ENCODE results near the gene ABHD14A.
A peak's percentile ranks its signal among the peaks of the same experiment; 100 is the strongest.
"Not testable (repeated sequence)": the region's sequence is repeated elsewhere in the genome, so short reads cannot be mapped to it uniquely, and the experiment has no call there.

Gene ABHD14A

DNA sequence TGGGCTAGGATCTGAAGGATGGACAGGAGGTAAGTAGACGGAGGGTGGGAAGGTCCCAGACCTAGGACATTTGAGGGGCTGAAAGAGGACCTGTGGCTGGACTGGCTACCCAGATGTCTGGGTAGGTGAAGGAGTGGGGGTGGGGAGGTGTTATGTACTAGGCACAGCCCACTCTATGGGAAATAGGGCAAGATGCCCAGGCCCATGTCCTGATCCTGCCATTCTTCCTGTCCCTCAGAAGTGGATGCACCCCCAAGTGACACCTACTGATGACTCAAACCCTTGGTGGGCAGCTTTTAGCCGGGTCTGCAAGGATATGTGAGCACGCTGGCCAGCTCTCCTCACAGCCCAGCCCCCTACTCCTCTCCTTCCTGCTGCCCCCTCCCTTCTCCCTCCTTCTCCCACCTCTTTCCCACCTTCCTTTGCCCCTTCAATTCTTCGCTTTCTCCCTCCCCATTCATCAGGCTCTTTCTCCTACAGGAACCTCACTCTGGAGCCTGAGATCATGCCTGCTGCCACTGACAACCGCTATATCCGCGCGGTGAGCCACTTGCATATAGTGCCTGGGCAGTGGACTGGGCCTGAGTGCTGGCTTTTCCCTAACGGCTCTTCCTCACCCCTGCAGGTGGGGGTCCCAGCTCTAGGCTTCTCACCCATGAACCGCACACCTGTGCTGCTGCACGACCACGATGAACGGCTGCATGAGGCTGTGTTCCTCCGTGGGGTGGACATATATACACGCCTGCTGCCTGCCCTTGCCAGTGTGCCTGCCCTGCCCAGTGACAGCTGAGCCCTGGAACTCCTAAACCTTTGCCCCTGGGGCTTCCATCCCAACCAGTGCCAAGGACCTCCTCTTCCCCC is 13.7 kb downstream of the ABHD14A start:
- Histone ChIP-seq H3K9ac (ENCODE audit: insufficient read length, low read depth) (no peak overlapping the region), H3K4me3 (ENCODE audit: insufficient read length, low read depth) (no peak overlapping the region), H3K4me1 (ENCODE audit: insufficient read depth, insufficient read length) (peaks cover 31% of the 10 kb centered on the region), H3K9me3 (ENCODE audit: insufficient read depth, low read length) (no peaks in the 10 kb centered on the region), H3K27me3 (ENCODE audit: insufficient read depth, insufficient read length) (no peaks in the 10 kb centered on the region), H3K36me3 (ENCODE audit: insufficient read depth, insufficient read length, low read length) (peaks cover 26% of the 10 kb centered on the region)
- no peak for DNase-seq (ENCODE audit: low read depth, low spot score)
- TF ChIP-seq YY1 (IDR thresholded peaks at IDR 0.05; ENCODE audit: insufficient read depth, insufficient read length) (no peak), ZNF274 (IDR thresholded peaks at IDR 0.05; ENCODE audit: low read depth, low read length) (no peak), SUZ12 (IDR thresholded peaks at IDR 0.05; ENCODE audit: extremely low read depth, insufficient read depth, insufficient read length) (no peak)

DNA sequence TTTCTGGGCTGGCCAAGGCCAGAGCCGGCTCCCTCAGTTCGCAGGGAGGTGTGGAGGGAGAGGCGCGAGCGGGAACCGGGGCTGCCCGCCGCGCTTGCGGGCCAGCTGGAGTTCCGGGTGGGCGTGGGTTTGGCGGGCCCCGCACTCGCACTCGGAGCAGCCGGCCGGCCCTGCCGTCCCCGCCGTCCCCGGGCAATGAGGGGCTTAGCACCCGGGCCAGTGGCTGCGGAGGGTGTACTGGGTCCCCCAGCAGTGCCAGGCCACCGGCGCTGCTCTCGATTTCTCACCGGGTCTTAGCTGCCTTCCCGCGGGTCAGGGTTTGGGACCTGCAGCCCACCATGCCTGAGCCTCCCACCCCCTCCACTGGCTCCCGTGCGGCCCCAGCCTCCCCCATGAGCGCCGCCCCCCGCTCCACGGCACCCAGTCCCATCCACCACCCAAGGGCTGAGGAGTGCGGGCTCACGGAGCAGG is 15.7 kb downstream of the ABHD14A start:
- H3K4me3 ChIP-seq (ENCODE audit: insufficient read length, low read depth); H3K9me3 ChIP-seq (ENCODE audit: insufficient read depth, low read length); DNase-seq (ENCODE audit: low read depth, low spot score); H3K27me3 ChIP-seq (ENCODE audit: insufficient read depth, insufficient read length); H3K9ac ChIP-seq (ENCODE audit: insufficient read length, low read depth): not testable (repeated sequence)
- Histone ChIP-seq H3K36me3 (ENCODE audit: insufficient read depth, insufficient read length, low read length) (peaks cover 46% of the 10 kb centered on the region), H3K4me1 (ENCODE audit: insufficient read depth, insufficient read length) (peaks cover 27% of the 10 kb centered on the region)

DNA sequence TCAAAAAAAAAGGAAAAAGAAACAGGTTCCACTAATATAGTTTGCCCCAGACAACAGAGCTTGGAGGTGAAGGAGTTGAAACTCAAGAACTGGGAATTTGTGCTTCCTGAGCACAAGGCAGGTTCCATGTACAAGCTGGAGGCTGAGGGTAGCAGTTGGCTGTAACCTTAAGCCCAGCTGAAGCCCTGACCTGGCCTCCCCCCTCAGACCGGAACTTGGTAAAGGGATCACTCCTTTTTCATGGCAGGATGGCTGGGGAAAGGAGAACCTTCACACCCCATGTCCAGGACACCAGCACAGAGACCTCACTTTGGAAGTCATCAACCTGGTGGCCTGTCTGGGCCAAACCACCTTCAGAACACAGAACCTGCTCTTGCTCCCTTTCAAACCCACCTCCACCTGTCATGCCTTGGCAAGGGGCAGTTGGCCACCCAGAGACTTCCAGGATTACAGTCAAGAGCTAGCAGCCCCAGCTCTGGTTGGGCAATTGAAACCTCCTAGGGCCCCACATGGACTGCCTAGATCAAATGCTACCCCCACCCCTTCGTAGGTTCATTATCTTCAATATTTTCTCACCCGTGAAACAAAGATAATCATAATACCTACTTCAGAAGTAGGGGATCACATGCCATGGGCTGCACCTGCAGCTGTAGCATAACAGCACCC is 17.3 kb downstream of the ABHD14A start:
- TF ChIP-seq SUZ12 (IDR thresholded peaks at IDR 0.05; ENCODE audit: extremely low read depth, insufficient read depth, insufficient read length) (no peak), YY1 (IDR thresholded peaks at IDR 0.05; ENCODE audit: insufficient read depth, insufficient read length) (no peak)
- no peak for DNase-seq (ENCODE audit: low read depth, low spot score)
- no peak overlapping the region for H3K9ac ChIP-seq (ENCODE audit: insufficient read length, low read depth)
- peaks cover 25% of the 10 kb centered on the region for H3K4me1 ChIP-seq (ENCODE audit: insufficient read depth, insufficient read length)
- H3K36me3 ChIP-seq (ENCODE audit: insufficient read depth, insufficient read length, low read length) = peaks cover 46% of the 10 kb centered on the region
- no peaks in the 10 kb centered on the region for H3K27me3 ChIP-seq (ENCODE audit: insufficient read depth, insufficient read length)
- no peak overlapping the region for H3K4me3 ChIP-seq (ENCODE audit: insufficient read length, low read depth)
- H3K9me3 ChIP-seq (ENCODE audit: insufficient read depth, low read length) = no peaks in the 10 kb centered on the region

DNA sequence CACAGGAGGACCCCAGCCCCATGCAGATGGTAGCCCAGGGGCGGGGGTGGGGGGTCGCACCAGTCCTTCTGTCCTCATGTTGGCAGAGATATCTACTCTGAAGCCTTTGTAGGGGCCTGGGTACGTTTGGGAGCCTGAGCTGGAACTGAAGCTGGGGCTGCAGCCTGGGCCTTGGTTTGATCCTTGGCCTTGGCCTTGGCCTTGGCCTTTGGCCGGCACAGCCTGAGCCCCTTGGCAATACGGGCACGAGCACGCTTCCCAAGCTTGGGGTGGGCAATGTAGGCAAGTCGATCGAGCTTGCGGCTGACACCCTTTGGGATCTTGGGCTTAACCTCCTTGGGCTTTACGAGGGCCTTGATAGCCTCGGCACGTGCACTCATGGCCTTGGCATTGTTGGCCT is 18.8 kb downstream of the ABHD14A start:
- Histone ChIP-seq H3K36me3 (ENCODE audit: insufficient read depth, insufficient read length, low read length) (peaks cover 46% of the 10 kb centered on the region), H3K4me1 (ENCODE audit: insufficient read depth, insufficient read length) (peaks cover 20% of the 10 kb centered on the region)
- H3K27me3 ChIP-seq (ENCODE audit: insufficient read depth, insufficient read length); H3K4me3 ChIP-seq (ENCODE audit: insufficient read length, low read depth); H3K9ac ChIP-seq (ENCODE audit: insufficient read length, low read depth); DNase-seq (ENCODE audit: low read depth, low spot score); H3K9me3 ChIP-seq (ENCODE audit: insufficient read depth, low read length): not testable (repeated sequence)

DNA sequence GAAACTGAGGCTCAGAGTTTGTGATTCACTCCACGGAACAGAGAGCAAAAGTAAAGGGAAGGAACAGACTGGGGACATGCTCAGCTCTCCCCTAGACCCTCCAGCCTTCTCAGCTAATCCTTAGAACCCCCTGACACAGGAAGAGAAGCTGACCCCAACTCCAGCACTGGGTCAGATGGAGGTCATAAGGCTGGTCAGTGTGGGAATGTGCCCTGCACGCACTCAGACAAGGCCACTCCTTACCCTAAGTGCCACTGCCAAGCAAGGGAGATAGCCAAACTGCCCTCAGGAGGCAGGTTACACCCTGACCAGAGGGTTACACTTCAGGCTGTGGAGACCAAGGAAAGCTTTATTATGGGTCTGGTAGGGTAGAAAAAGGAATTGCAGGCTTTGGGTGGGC is 19.7 kb downstream of the ABHD14A start:
- DNase-seq (ENCODE audit: low read depth, low spot score) = no peak
- Histone ChIP-seq H3K9me3 (ENCODE audit: insufficient read depth, low read length) (no peaks in the 10 kb centered on the region), H3K4me1 (ENCODE audit: insufficient read depth, insufficient read length) (peaks cover 13% of the 10 kb centered on the region), H3K9ac (ENCODE audit: insufficient read length, low read depth) (peak overlapping the region; percentile 99), H3K4me3 (ENCODE audit: insufficient read length, low read depth) (peak overlapping the region; percentile 98), H3K27me3 (ENCODE audit: insufficient read depth, insufficient read length) (no peaks in the 10 kb centered on the region), H3K36me3 (ENCODE audit: insufficient read depth, insufficient read length, low read length) (peaks cover 43% of the 10 kb centered on the region)
- no peak for TF ChIP-seq YY1 (IDR thresholded peaks at IDR 0.05; ENCODE audit: insufficient read depth, insufficient read length)
- no peak for TF ChIP-seq SUZ12 (IDR thresholded peaks at IDR 0.05; ENCODE audit: extremely low read depth, insufficient read depth, insufficient read length)

DNA sequence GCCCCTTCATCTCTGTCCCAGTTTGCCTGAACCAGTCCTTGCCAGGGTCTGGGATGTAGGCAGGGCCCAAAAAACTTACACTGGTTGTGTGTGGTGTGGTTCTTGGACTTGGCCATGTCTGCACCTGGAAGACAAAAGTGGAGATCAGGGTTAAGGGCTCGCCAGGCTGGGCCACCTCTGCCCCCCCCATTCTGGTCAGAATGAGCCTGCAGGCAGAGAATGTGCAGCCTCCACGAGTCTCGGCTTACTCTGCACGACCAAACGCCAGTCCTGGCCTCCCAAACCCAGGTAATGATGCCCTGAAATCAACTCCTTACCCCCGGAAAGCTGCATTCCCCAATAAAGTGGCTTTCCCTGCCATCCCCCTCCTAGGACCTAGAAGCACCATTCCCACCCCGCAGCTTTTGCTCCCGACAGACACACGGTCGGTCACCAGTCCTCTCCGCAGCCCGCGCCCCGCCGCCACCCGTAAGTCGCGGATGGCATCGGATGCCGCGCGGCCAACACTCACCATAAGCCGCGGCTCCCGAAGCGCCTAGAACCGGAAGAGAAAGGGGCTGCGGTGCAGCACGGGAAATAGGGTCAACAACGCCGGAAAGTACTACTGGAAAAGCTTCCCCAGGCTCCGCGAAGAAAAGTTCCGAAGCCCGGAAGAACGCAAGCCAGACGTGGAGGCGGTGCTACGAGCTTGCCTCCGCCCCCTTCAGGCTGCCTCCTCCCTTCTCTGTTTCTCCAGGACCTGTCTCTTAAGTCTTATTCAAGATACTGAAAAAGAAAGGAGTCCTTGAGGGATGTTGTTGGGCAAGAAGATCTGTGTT is 20.7 kb downstream of the ABHD14A start, which contains the start of gene RPL29:
Gene RPL29 (minus strand): TSS at position 550 of the 818 bp plus-strand sequence. CDS start 434 bp downstream, at position 116.
- Histone ChIP-seq H3K9ac (ENCODE audit: insufficient read length, low read depth) (peak within 1 kb of the TSS; percentile 99), H3K36me3 (ENCODE audit: insufficient read depth, insufficient read length, low read length) (peaks cover 43% of the 10 kb centered on the region), H3K9me3 (ENCODE audit: insufficient read depth, low read length) (no peaks in the 10 kb centered on the region), H3K4me3 (ENCODE audit: insufficient read length, low read depth) (peak within 1 kb of the TSS; percentile 98), H3K4me1 (ENCODE audit: insufficient read depth, insufficient read length) (peaks cover 12% of the 10 kb centered on the region), H3K27me3 (ENCODE audit: insufficient read depth, insufficient read length) (no peaks in the 10 kb centered on the region)
- DNase-seq (ENCODE audit: low read depth, low spot score) = peak; percentile 95
- no peak for TF ChIP-seq ZNF274 (IDR thresholded peaks at IDR 0.05; ENCODE audit: low read depth, low read length)
- peak; percentile 14 for TF ChIP-seq YY1 (IDR thresholded peaks at IDR 0.05; ENCODE audit: insufficient read depth, insufficient read length)

DNA sequence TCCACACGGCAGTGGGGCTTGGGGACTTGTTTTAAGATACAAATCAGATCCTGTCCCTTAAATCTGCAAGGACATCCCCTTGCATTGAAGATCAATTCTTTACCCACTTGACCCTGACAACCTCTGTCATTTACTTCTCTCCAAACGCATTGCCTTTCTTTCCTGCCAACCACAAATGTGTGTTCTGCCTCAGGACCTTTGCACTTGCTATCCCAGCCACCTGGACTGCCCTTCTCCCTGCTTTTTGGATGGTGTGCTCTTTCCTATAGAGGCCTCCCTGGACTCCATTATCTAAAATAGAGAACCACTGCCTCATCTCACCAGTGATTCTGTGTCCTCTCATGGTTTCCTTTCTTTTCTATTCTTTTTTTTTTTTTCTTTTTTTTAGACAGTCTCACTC is 22.3 kb downstream of the ABHD14A start:
- no peaks in the 10 kb centered on the region for H3K9me3 ChIP-seq (ENCODE audit: insufficient read depth, low read length)
- peaks cover 13% of the 10 kb centered on the region for H3K4me1 ChIP-seq (ENCODE audit: insufficient read depth, insufficient read length)
- no peak overlapping the region for H3K4me3 ChIP-seq (ENCODE audit: insufficient read length, low read depth)
- no peak for DNase-seq (ENCODE audit: low read depth, low spot score)
- TF ChIP-seq SUZ12 (IDR thresholded peaks at IDR 0.05; ENCODE audit: extremely low read depth, insufficient read depth, insufficient read length) = no peak
- no peak for TF ChIP-seq ZNF274 (IDR thresholded peaks at IDR 0.05; ENCODE audit: low read depth, low read length)
- TF ChIP-seq YY1 (IDR thresholded peaks at IDR 0.05; ENCODE audit: insufficient read depth, insufficient read length) = no peak
- H3K27me3 ChIP-seq (ENCODE audit: insufficient read depth, insufficient read length) = peaks cover 5% of the 10 kb centered on the region
- no peak overlapping the region for H3K9ac ChIP-seq (ENCODE audit: insufficient read length, low read depth)
- peaks cover 32% of the 10 kb centered on the region for H3K36me3 ChIP-seq (ENCODE audit: insufficient read depth, insufficient read length, low read length)

Data from NT2/D1 (cell line).